ENCODE results near the gene PLEKHO2.

Gene PLEKHO2

GRCh38 chr15:64878705-64879104 is 37.0 kb downstream of the PLEKHO2 start:
- no peak overlapping the region for H3K4me2 ChIP-seq (ENCODE audit: low read length)
- H3K27ac ChIP-seq (ENCODE audit: low read length), result no peak overlapping the region
- H3K9me3 ChIP-seq (ENCODE audit: insufficient read depth, low read length), result no peaks in the 10 kb centered on the region
- no peak overlapping the region for H3K9ac ChIP-seq (ENCODE audit: low read length)
- no peak overlapping the region for H2AFZ ChIP-seq (ENCODE audit: low read depth, low read length)
- no peak for TF ChIP-seq CTCF (IDR thresholded peaks at IDR 0.05; ENCODE audit: low read depth, low read length)
- no peaks in the 10 kb centered on the region for H3K27me3 ChIP-seq (ENCODE audit: low read depth, low read length)
- peaks cover 27% of the 10 kb centered on the region for H3K4me1 ChIP-seq (ENCODE audit: low read length)
- no peaks in the 10 kb centered on the region for H3K36me3 ChIP-seq (replicated peaks; ENCODE audit: low read depth, low read length)
- H3K79me2 ChIP-seq (ENCODE audit: low read length), result no peaks in the 10 kb centered on the region
- H3K4me3 ChIP-seq (ENCODE audit: low read length), result no peak overlapping the region
- no peaks in the 10 kb centered on the region for H4K20me1 ChIP-seq (ENCODE audit: insufficient read depth, low read length)

- no peaks in the 10 kb centered on the region for H3K27me3 ChIP-seq (ENCODE audit: low read depth, low read length)
- H3K27ac ChIP-seq (ENCODE audit: low read length), result peak overlapping the region; percentile 51
- no peaks in the 10 kb centered on the region for H3K79me2 ChIP-seq (ENCODE audit: low read length)
- TF ChIP-seq EZH2phosphoT487 (IDR thresholded peaks at IDR 0.05; ENCODE audit: low read depth) (no peak), CTCF (IDR thresholded peaks at IDR 0.05; ENCODE audit: low read depth, low read length) (no peak)
- peak overlapping the region; percentile 43 for H3K4me2 ChIP-seq (ENCODE audit: low read length)
- H3K4me1 ChIP-seq (ENCODE audit: low read length), result peaks cover 29% of the 10 kb centered on the region
- H3K9me3 ChIP-seq (ENCODE audit: insufficient read depth, low read length), result no peaks in the 10 kb centered on the region
- H2AFZ ChIP-seq (ENCODE audit: low read depth, low read length), result peak overlapping the region; percentile 36; the same call in 1 of the 2 replicates
- no peaks in the 10 kb centered on the region for H3K36me3 ChIP-seq (replicated peaks; ENCODE audit: low read depth, low read length)
- no peaks in the 10 kb centered on the region for H4K20me1 ChIP-seq (ENCODE audit: insufficient read depth, low read length)
- peak overlapping the region; percentile 6; the same call in 1 of the 2 replicates for H3K4me3 ChIP-seq (ENCODE audit: low read length)
- H3K9ac ChIP-seq (ENCODE audit: low read length), result peak overlapping the region; percentile 34; the same call in 1 of the 2 replicates
Measured at GRCh38 chr15:64883100-64883581, 41.4 kb downstream of the PLEKHO2 start.

GRCh38 chr15:64883997-64884511 is 42.3 kb downstream of the PLEKHO2 start:
- Histone ChIP-seq H2AFZ (ENCODE audit: low read depth, low read length) (no peak overlapping the region), H3K9ac (ENCODE audit: low read length) (peak overlapping the region; percentile 34; the same call in 1 of the 2 replicates), H3K9me3 (ENCODE audit: insufficient read depth, low read length) (no peaks in the 10 kb centered on the region), H3K36me3 (replicated peaks; ENCODE audit: low read depth, low read length) (no peaks in the 10 kb centered on the region), H4K20me1 (ENCODE audit: insufficient read depth, low read length) (no peaks in the 10 kb centered on the region), H3K27me3 (ENCODE audit: low read depth, low read length) (no peaks in the 10 kb centered on the region), H3K27ac (ENCODE audit: low read length) (peak overlapping the region; percentile 51), H3K4me1 (ENCODE audit: low read length) (peaks cover 29% of the 10 kb centered on the region), H3K4me2 (ENCODE audit: low read length) (peak overlapping the region; percentile 43), H3K4me3 (ENCODE audit: low read length) (peak overlapping the region; percentile 6; the same call in 1 of the 2 replicates), H3K79me2 (ENCODE audit: low read length) (no peaks in the 10 kb centered on the region)
- TF ChIP-seq EZH2phosphoT487 (IDR thresholded peaks at IDR 0.05; ENCODE audit: low read depth), result no peak
- no peak for TF ChIP-seq CTCF (IDR thresholded peaks at IDR 0.05; ENCODE audit: low read depth, low read length)

GRCh38 chr15:64884679-64885078 is 43.0 kb downstream of the PLEKHO2 start:
- Histone ChIP-seq H2AFZ (ENCODE audit: low read depth, low read length) (no peak overlapping the region), H3K9me3 (ENCODE audit: insufficient read depth, low read length) (no peaks in the 10 kb centered on the region), H3K4me2 (ENCODE audit: low read length) (no peak overlapping the region), H3K79me2 (ENCODE audit: low read length) (no peaks in the 10 kb centered on the region), H4K20me1 (ENCODE audit: insufficient read depth, low read length) (no peaks in the 10 kb centered on the region), H3K36me3 (replicated peaks; ENCODE audit: low read depth, low read length) (no peaks in the 10 kb centered on the region), H3K27ac (ENCODE audit: low read length) (no peak overlapping the region), H3K9ac (ENCODE audit: low read length) (no peak overlapping the region), H3K4me1 (ENCODE audit: low read length) (peaks cover 29% of the 10 kb centered on the region), H3K27me3 (ENCODE audit: low read depth, low read length) (no peaks in the 10 kb centered on the region), H3K4me3 (ENCODE audit: low read length) (no peak overlapping the region)
- no peak for TF ChIP-seq EZH2phosphoT487 (IDR thresholded peaks at IDR 0.05; ENCODE audit: low read depth)
- TF ChIP-seq CTCF (IDR thresholded peaks at IDR 0.05; ENCODE audit: low read depth, low read length), result no peak
